ENCODE data around the gene AOPEP. TPM values are rescaled to one million over a fixed set of nuclear protein-coding genes. Genes with fewer than 3 reads are reported as not detected.

The AOPEP gene
- total and polyA plus RNA-seq, 2 donors (not counting 3 experiments of a cell fraction or from before 2014, with no cell fraction given), result 20.2 to 41.6 TPM

GRCh38 chr9:94946256-94946655 is 219.8 kb downstream of the AOPEP start:
- H3K79me2 ChIP-seq (ENCODE audit: control insufficient read depth, insufficient read depth, low read length), result no peaks in the 10 kb centered on the region
- intact Hi-C loops (cut with micrococcal nuclease), result no loop called here
- no peak overlapping the region for H2AFZ ChIP-seq (ENCODE audit: low read depth, low read length)
- no peak for TF ChIP-seq MYC (IDR thresholded peaks at IDR 0.05; ENCODE audit: low read depth, low read length)
- TF ChIP-seq POLR2AphosphoS5 (IDR thresholded peaks at IDR 0.05; ENCODE audit: insufficient read depth, low read depth, low read length), result no peak
- no peaks in the 10 kb centered on the region for H4K20me1 ChIP-seq (replicated peaks; ENCODE audit: control insufficient read depth, extremely low read depth, insufficient read depth, low read length)
- FAIRE-seq (no peak), DNase-seq (ENCODE audit: low read depth, low spot score) (no peak)
- CTCF ChIA-PET, result interaction anchor here (1.6 kb wide), 1 partner anchor 264 kb away, joined by 3 read pairs; no protein-coding TSS in a partner anchor
- no peaks in the 10 kb centered on the region for H3K27me3 ChIP-seq (ENCODE audit: control insufficient read depth in 2 of 2, insufficient read depth in 2 of 2, low read length in 2 of 2)
- H3K4me3 ChIP-seq (replicated peaks in 1 of 3; ENCODE audit: insufficient read depth in 1 of 3, low read depth in 1 of 3, low read length in 3 of 3), result no peak overlapping the region
- H3K9me1 ChIP-seq (replicated peaks; ENCODE audit: control insufficient read depth, extremely low read depth, insufficient read depth, low read length), result no peaks in the 10 kb centered on the region
- H3K9me3 ChIP-seq (replicated peaks; ENCODE audit: control insufficient read depth, insufficient read depth, low read length), result no peaks in the 10 kb centered on the region
- no peak overlapping the region for H3K27ac ChIP-seq (ENCODE audit: insufficient read depth, low read depth, low read length)
- H3K36me3 ChIP-seq (ENCODE audit: control insufficient read depth in 2 of 2, extremely low read depth in 1 of 2, insufficient read depth in 2 of 2, low read length in 2 of 2), result no peaks in the 10 kb centered on the region
- H3K9ac ChIP-seq (replicated peaks; ENCODE audit: extremely low read depth, insufficient read depth, low read length), result no peak overlapping the region
- H3K4me2 ChIP-seq (ENCODE audit: insufficient read depth, low read length), result no peak overlapping the region
- H3K4me1 ChIP-seq (ENCODE audit: control insufficient read depth, extremely low read depth, insufficient read depth, low read length), result peaks cover 18% of the 10 kb centered on the region
- dilution Hi-C loops (cut with MboI; ENCODE audit: extremely low pct_ligation_motif_present, low sequenced_read_pairs), result no loop called here
- POLR2A ChIA-PET, result no interaction called here
- BruUV-seq (replicated peaks), result no TSS peak

GRCh38 chr9:94948567-94949235 is 222.2 kb downstream of the AOPEP start:
- TF ChIP-seq CTCF (IDR thresholded peaks at IDR 0.05; ENCODE audit: extremely low read depth in 1 of 2, insufficient read depth in 1 of 2, low read depth in 1 of 2, low read length in 2 of 2) (no peak), FOS (IDR thresholded peaks at IDR 0.05; ENCODE audit: borderline replicate concordance, insufficient read depth, low read length) (no peak), GATA2 (IDR thresholded peaks at IDR 0.05; ENCODE audit: insufficient read depth, insufficient read length, low read depth, low read length) (no peak), POLR2A (IDR thresholded peaks at IDR 0.05; ENCODE audit: low read depth, low read length) (no peak), MAX (IDR thresholded peaks at IDR 0.05; ENCODE audit: insufficient read depth, insufficient read length) (no peak), JUN (IDR thresholded peaks at IDR 0.05; ENCODE audit: borderline replicate concordance, insufficient read depth, insufficient read length, low read depth) (no peak)
- no peaks in the 10 kb centered on the region for H3K9me3 ChIP-seq (replicated peaks; ENCODE audit: control insufficient read depth, insufficient read depth, low read length)
- intact Hi-C loops (cut with micrococcal nuclease), result no loop called here
- H3K9me1 ChIP-seq (replicated peaks; ENCODE audit: control insufficient read depth, extremely low read depth, insufficient read depth, low read length), result no peaks in the 10 kb centered on the region
- no peaks in the 10 kb centered on the region for H3K36me3 ChIP-seq (ENCODE audit: control insufficient read depth in 2 of 2, extremely low read depth in 1 of 2, insufficient read depth in 2 of 2, low read length in 2 of 2)
- no TSS peak for BruUV-seq (replicated peaks)
- H2AFZ ChIP-seq (ENCODE audit: low read depth, low read length), result no peak overlapping the region
- H4K20me1 ChIP-seq (replicated peaks; ENCODE audit: control insufficient read depth, extremely low read depth, insufficient read depth, low read length), result no peaks in the 10 kb centered on the region
- no peak overlapping the region for H3K4me2 ChIP-seq (ENCODE audit: insufficient read depth, low read length)
- dilution Hi-C loops (cut with MboI; ENCODE audit: extremely low pct_ligation_motif_present, low sequenced_read_pairs), result no loop called here
- no peak overlapping the region for H3K9ac ChIP-seq (replicated peaks; ENCODE audit: extremely low read depth, insufficient read depth, low read length)
- H3K4me1 ChIP-seq (ENCODE audit: control insufficient read depth, extremely low read depth, insufficient read depth, low read length), result peaks cover 28% of the 10 kb centered on the region
- ChIA-PET POLR2A (no interaction called here), CTCF (interaction anchor here (0.7 to 1.0 kb wide), 2 partner anchors 25 to 179 kb away, joined by 3 to 4 read pairs; no protein-coding TSS in a partner anchor)
- no peak for DNase-seq (ENCODE audit: low read depth, low spot score)
- no peaks in the 10 kb centered on the region for H3K27me3 ChIP-seq (ENCODE audit: control insufficient read depth in 2 of 2, insufficient read depth in 2 of 2, low read length in 2 of 2)
- FAIRE-seq, result no peak
- H3K4me3 ChIP-seq (replicated peaks in 1 of 3; ENCODE audit: insufficient read depth in 1 of 3, low read depth in 1 of 3, low read length in 3 of 3), result no peak overlapping the region
- no peaks in the 10 kb centered on the region for H3K79me2 ChIP-seq (ENCODE audit: control insufficient read depth, insufficient read depth, low read length)
- no peak overlapping the region for H3K27ac ChIP-seq (ENCODE audit: insufficient read depth, low read depth, low read length)

Data from endothelial cell of umbilical vein (primary cell).